Sigmoid colon (tissue), 3 donors: ENCODE measurements around the gene LRPPRC.

Experiments
- CTCF ChIP-seq, 4 experiments: fragments of 450-650 bp in 3 of 4; fragments of 200-600 bp in 1 of 4; IDR thresholded peaks; one replicate each; pipeline ENCODE4 v1.5.1; 2016 to 2019; ENCODE audit warnings: antibody characterized with exemption in 4 of 4, mild to moderate bottlenecking in 3 of 4, moderate library complexity in 2 of 4
- POLR2A ChIP-seq, 2 donors: fragments of 450-650 bp; IDR thresholded peaks; one replicate each; pipeline ENCODE4 v1.6.1; 2016; ENCODE audit warnings: antibody characterized with exemption in 2 of 2, mild to moderate bottlenecking in 2 of 2, moderate library complexity in 2 of 2

- TF ChIP-seq CTCF (IDR thresholded peaks at IDR 0.05): no peak
- TF ChIP-seq POLR2A (IDR thresholded peaks at IDR 0.05): no peak
These were observed 140.5 kb downstream of the LRPPRC start for GRCh38 chr2:43855292-43855691.
